ENCODE data around the gene NTM. TPM values are rescaled to one million over a fixed set of nuclear protein-coding genes. Genes with fewer than 3 reads are reported as not detected.

NTM gene
- total RNA-seq, 2 donors from 2014 or later = not detected

- Histone ChIP-seq H3K9me3 (no peaks in the 10 kb centered on the region), H3K27me3 (replicated peaks; ENCODE audit: insufficient read depth) (no peaks in the 10 kb centered on the region), H3K27ac (no peak overlapping the region), H3K4me1 (ENCODE audit: control insufficient read depth in 1 of 2, low read depth in 2 of 2) (no peaks in the 10 kb centered on the region), H3K4me3 (no peak overlapping the region), H3K36me3 (no peaks in the 10 kb centered on the region)
- no peak for DNase-seq (ENCODE audit: low spot score)
- TF ChIP-seq CTCF (IDR thresholded peaks at IDR 0.05) = no peak
- ATAC-seq (ENCODE audit: insufficient number of reproducible peaks, low FRiP score, low read depth) = no peak
Observed at GRCh38 chr11:132099692-132100091, 729.3 kb downstream of the NTM start.

GRCh38 chr11:132100583-132100982 is 730.2 kb downstream of the NTM start:
- DNase-seq (ENCODE audit: low spot score) = no peak
- H3K27me3 ChIP-seq (replicated peaks; ENCODE audit: insufficient read depth) = no peaks in the 10 kb centered on the region
- no peaks in the 10 kb centered on the region for H3K4me1 ChIP-seq (ENCODE audit: control insufficient read depth in 1 of 2, low read depth in 2 of 2)
- no peak for ATAC-seq (ENCODE audit: insufficient number of reproducible peaks, low FRiP score, low read depth)
- H3K4me3 ChIP-seq = no peak overlapping the region
- no peak for TF ChIP-seq CTCF (IDR thresholded peaks at IDR 0.05)
- H3K9me3 ChIP-seq = no peaks in the 10 kb centered on the region
- H3K36me3 ChIP-seq = no peaks in the 10 kb centered on the region
- H3K27ac ChIP-seq = no peak overlapping the region

GRCh38 chr11:132101881-132102280 is 731.5 kb downstream of the NTM start:
- DNase-seq (ENCODE audit: low spot score) (no peak), ATAC-seq (ENCODE audit: insufficient number of reproducible peaks, low FRiP score, low read depth) (no peak)
- TF ChIP-seq CTCF (IDR thresholded peaks at IDR 0.05) = no peak
- Histone ChIP-seq H3K4me3 (no peak overlapping the region), H3K4me1 (ENCODE audit: control insufficient read depth in 1 of 2, low read depth in 2 of 2) (no peaks in the 10 kb centered on the region), H3K9me3 (no peaks in the 10 kb centered on the region), H3K36me3 (no peaks in the 10 kb centered on the region), H3K27ac (no peak overlapping the region), H3K27me3 (replicated peaks; ENCODE audit: insufficient read depth) (no peaks in the 10 kb centered on the region)

DNA sequence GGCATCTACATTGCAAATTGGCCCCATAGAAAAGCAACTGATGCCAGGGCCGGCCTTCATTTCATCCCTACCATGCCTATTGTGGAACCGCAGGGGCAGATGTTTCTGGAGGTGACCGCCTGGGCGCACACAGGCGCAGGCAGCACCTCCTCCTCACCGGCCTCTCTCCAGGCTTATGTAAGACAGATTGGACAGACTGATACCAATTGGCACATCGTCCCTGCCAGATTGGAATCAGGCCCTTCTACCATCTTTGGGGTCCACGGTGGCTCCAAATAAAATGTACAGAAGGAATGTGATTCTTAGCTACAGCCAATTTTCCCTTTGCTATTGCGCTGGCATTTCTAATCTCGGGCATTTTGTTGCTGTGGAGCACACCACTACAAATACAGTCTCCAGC is 732.6 kb downstream of the NTM start:
- H3K36me3 ChIP-seq = no peaks in the 10 kb centered on the region
- no peak for TF ChIP-seq CTCF (IDR thresholded peaks at IDR 0.05)
- no peak overlapping the region for H3K27ac ChIP-seq
- H3K4me1 ChIP-seq (ENCODE audit: control insufficient read depth in 1 of 2, low read depth in 2 of 2) = no peaks in the 10 kb centered on the region
- no peaks in the 10 kb centered on the region for H3K27me3 ChIP-seq (replicated peaks; ENCODE audit: insufficient read depth)
- no peak for ATAC-seq (ENCODE audit: insufficient number of reproducible peaks, low FRiP score, low read depth)
- DNase-seq (ENCODE audit: low spot score) = no peak
- no peaks in the 10 kb centered on the region for H3K9me3 ChIP-seq
- H3K4me3 ChIP-seq = no peak overlapping the region

GRCh38 chr11:132106096-132106982 is 735.9 kb downstream of the NTM start:
- ATAC-seq (ENCODE audit: insufficient number of reproducible peaks, low FRiP score, low read depth) (no peak), DNase-seq (ENCODE audit: low spot score) (no peak)
- no peaks in the 10 kb centered on the region for H3K9me3 ChIP-seq
- no peaks in the 10 kb centered on the region for H3K27me3 ChIP-seq (replicated peaks; ENCODE audit: insufficient read depth)
- H3K36me3 ChIP-seq = no peaks in the 10 kb centered on the region
- H3K27ac ChIP-seq = no peak overlapping the region
- no peak overlapping the region for H3K4me3 ChIP-seq
- TF ChIP-seq CTCF (IDR thresholded peaks at IDR 0.05) = no peak
- no peaks in the 10 kb centered on the region for H3K4me1 ChIP-seq (ENCODE audit: control insufficient read depth in 1 of 2, low read depth in 2 of 2)
